SK-N-SH treated with all-trans-retinoic acid at 6 μM for 48 hours (cell line): ENCODE results near the gene FTSJ1.

Experiments used
- ATAC-seq: fragments of 200-7000 bp; cut with Tn5 transposase; 3 replicates; pipeline ENCODE4 v1.9.1; 2020; ENCODE audit warnings: mild to moderate bottlenecking, moderate library complexity
- ARNTL ChIP-seq: fragments of 450-650 bp; formaldehyde crosslinking; IDR thresholded peaks from 2 replicates; pipeline ENCODE4 v1.5.0; 2020; ENCODE audit warnings: low read depth, mild to moderate bottlenecking, moderate library complexity, borderline replicate concordance
- BACH2 ChIP-seq: fragments of 250-450 bp; sonication (Bioruptor Pico); IDR thresholded peaks from 2 replicates; pipeline ENCODE4 v1.9.0; 2021; ENCODE audit warnings: mild to moderate bottlenecking, borderline replicate concordance
- CSRNP3 ChIP-seq: fragments of 250-450 bp; sonication (Bioruptor Pico); IDR thresholded peaks from 2 replicates; pipeline ENCODE4 v1.5.1; 2021; ENCODE audit warnings: mild to moderate bottlenecking, moderate library complexity
- ESRRG ChIP-seq: fragments of 250-450 bp; sonication (Bioruptor Pico); IDR thresholded peaks from 2 replicates; pipeline ENCODE4 v1.6.1; 2021; ENCODE audit warnings: mild to moderate bottlenecking
- GLIS3 ChIP-seq: fragments of 250-450 bp; sonication (Bioruptor Pico); IDR thresholded peaks from 2 replicates; pipeline ENCODE4 v1.5.0; 2020; ENCODE audit warnings: mild to moderate bottlenecking, moderate library complexity
- ISL1 ChIP-seq: fragments of 250-450 bp; sonication (Bioruptor Pico); IDR thresholded peaks from 2 replicates; pipeline ENCODE4 v2.1.2; 2022; ENCODE audit warnings: mild to moderate bottlenecking, moderate library complexity
- OSR1 ChIP-seq: fragments of 250-450 bp; sonication (Bioruptor Pico); IDR thresholded peaks from 2 replicates; pipeline ENCODE4 v1.8.0; 2022; ENCODE audit warnings: moderate library complexity, mild to moderate bottlenecking, inconsistent platforms
- PATZ1 ChIP-seq: fragments of 250-450 bp; sonication (Bioruptor Pico); IDR thresholded peaks from 2 replicates; pipeline ENCODE4 v1.8.0; 2020; ENCODE audit warnings: mild to moderate bottlenecking, moderate library complexity, borderline replicate concordance
- PPARA ChIP-seq: fragments of 250-450 bp; sonication (Bioruptor Pico); IDR thresholded peaks from 2 replicates; pipeline ENCODE4 v1.5.0; 2020; ENCODE audit warnings: mild to moderate bottlenecking, borderline replicate concordance
- SNAI2 ChIP-seq: fragments of 250-450 bp; sonication (Bioruptor Pico); IDR thresholded peaks from 2 replicates; pipeline ENCODE4 v1.5.0; 2020; ENCODE audit warnings: mild to moderate bottlenecking, moderate library complexity
- TCF4 ChIP-seq: fragments of 250-450 bp; sonication (Bioruptor Pico); IDR thresholded peaks from 2 replicates; pipeline ENCODE4 v1.8.0; 2021; ENCODE audit warnings: mild to moderate bottlenecking, moderate library complexity, borderline replicate concordance
- TOX ChIP-seq: fragments of 250-450 bp; sonication (Bioruptor Pico); IDR thresholded peaks from 2 replicates; pipeline ENCODE4 v1.8.0; 2021; ENCODE audit warnings: mild to moderate bottlenecking, moderate library complexity, borderline replicate concordance
- TSHZ2 ChIP-seq: fragments of 250-450 bp; sonication (Bioruptor Pico); IDR thresholded peaks from 2 replicates; pipeline ENCODE4 v1.5.0; 2020; ENCODE audit warnings: mild to moderate bottlenecking, moderate library complexity
- ZC3H10 ChIP-seq: fragments of 250-450 bp; sonication (Bioruptor Pico); IDR thresholded peaks from 2 replicates; pipeline ENCODE4 v1.5.1; 2021; ENCODE audit warnings: mild to moderate bottlenecking, moderate library complexity
- ZFP3 ChIP-seq: fragments of 250-450 bp; sonication (Bioruptor Pico); IDR thresholded peaks from 2 replicates; pipeline ENCODE4 v1.5.0; 2020; ENCODE audit warnings: mild to moderate bottlenecking, moderate library complexity
- ZFP30 ChIP-seq: fragments of 450-650 bp; formaldehyde crosslinking; IDR thresholded peaks from 2 replicates; pipeline ENCODE4 v1.5.0; 2022; ENCODE audit warnings: mild to moderate bottlenecking, moderate library complexity
- ZNF565 ChIP-seq: fragments of 450-650 bp; formaldehyde crosslinking; conservative IDR thresholded peaks from 2 replicates; pipeline ENCODE4 v1.5.0; 2020; ENCODE audit warnings: low read depth, mild to moderate bottlenecking, moderate library complexity
- TF ChIP-seq, protein P1 (sequence below): fragments of 250-450 bp; sonication (Bioruptor Pico); IDR thresholded peaks from 2 replicates; pipeline ENCODE4 v1.8.0; 2021; ENCODE audit warnings: low read depth, mild to moderate bottlenecking, moderate library complexity, borderline replicate concordance
- TF ChIP-seq, protein P2 (sequence below): fragments of 250-450 bp; sonication (Bioruptor Pico); IDR thresholded peaks from 2 replicates; pipeline ENCODE4 v1.5.1; 2020; ENCODE audit warnings: low read depth, mild to moderate bottlenecking, moderate library complexity

The FTSJ1 gene

DNA sequence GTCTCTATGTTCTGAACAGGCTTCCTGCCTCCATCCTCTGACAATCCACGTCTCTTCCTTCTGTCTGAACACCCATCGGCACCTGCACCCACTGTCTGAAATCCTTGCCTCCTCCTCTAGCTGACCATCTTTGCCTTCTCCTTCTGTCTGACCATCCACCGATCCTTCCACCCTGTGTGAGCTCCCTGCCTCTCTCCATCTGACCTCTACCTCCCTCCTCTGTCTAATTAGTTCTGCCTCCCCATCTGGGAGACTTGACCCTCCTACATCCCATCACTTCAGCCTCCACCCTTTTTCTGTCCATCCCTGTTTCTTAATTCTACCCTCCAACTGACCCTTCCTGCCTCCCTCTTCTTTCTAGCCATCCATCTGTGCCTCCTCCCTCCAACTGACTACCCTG lies 16.0 kb upstream of the FTSJ1 start:
- no peak for TF ChIP-seq PATZ1 (CRISPR knock-in tag)
- TF ChIP-seq ARNTL: no peak
- TF ChIP-seq TSHZ2 (CRISPR knock-in tag): no peak
- TF ChIP-seq, protein P1, sequence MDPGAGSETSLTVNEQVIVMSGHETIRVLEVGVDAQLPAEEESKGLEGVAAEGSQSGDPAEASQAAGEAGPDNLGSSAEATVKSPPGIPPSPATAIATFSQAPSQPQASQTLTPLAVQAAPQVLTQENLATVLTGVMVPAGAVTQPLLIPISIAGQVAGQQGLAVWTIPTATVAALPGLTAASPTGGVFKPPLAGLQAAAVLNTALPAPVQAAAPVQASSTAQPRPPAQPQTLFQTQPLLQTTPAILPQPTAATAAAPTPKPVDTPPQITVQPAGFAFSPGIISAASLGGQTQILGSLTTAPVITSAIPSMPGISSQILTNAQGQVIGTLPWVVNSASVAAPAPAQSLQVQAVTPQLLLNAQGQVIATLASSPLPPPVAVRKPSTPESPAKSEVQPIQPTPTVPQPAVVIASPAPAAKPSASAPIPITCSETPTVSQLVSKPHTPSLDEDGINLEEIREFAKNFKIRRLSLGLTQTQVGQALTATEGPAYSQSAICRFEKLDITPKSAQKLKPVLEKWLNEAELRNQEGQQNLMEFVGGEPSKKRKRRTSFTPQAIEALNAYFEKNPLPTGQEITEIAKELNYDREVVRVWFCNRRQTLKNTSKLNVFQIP (CRISPR knock-in tag): no peak
- no peak for TF ChIP-seq ESRRG (CRISPR knock-in tag)
- no peak for TF ChIP-seq GLIS3 (CRISPR knock-in tag)
- no peak for TF ChIP-seq TOX (CRISPR knock-in tag)
- no peak for TF ChIP-seq BACH2 (CRISPR knock-in tag)
- no peak for TF ChIP-seq ISL1 (CRISPR knock-in tag)
- no peak for ATAC-seq

DNA sequence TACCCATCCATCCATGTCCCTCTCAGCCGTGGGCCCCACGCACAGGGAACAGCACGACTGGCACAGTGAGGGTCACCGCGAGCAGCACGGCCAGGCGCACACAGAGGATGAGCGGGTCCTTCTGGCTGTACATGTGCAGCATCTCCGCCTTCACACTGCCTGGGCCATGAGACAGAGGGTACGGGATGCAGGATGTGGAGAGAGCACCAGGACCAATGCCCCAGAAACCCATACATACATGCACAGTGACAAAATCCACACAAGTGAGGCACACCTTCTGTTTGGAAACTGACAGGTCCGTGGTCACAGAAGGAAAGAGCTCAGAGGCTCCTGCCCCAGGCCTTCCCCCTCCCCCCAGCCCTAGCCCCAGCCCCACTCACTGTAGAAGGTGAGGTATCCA lies 15.4 kb upstream of the FTSJ1 start:
- ATAC-seq: no peak
- TF ChIP-seq ARNTL: no peak
- TF ChIP-seq, protein P1 (CRISPR knock-in tag): no peak
- TF ChIP-seq CSRNP3 (CRISPR knock-in tag): no peak
- no peak for TF ChIP-seq TOX (CRISPR knock-in tag)
- no peak for TF ChIP-seq ESRRG (CRISPR knock-in tag)
- no peak for TF ChIP-seq PPARA (CRISPR knock-in tag)
- TF ChIP-seq PATZ1 (CRISPR knock-in tag): no peak
- no peak for TF ChIP-seq BACH2 (CRISPR knock-in tag)
- no peak for TF ChIP-seq ZC3H10 (CRISPR knock-in tag)
- TF ChIP-seq ZFP30 (CRISPR knock-in tag): no peak
- TF ChIP-seq OSR1 (CRISPR knock-in tag): no peak
- no peak for TF ChIP-seq TSHZ2 (CRISPR knock-in tag)
- TF ChIP-seq, protein P2, sequence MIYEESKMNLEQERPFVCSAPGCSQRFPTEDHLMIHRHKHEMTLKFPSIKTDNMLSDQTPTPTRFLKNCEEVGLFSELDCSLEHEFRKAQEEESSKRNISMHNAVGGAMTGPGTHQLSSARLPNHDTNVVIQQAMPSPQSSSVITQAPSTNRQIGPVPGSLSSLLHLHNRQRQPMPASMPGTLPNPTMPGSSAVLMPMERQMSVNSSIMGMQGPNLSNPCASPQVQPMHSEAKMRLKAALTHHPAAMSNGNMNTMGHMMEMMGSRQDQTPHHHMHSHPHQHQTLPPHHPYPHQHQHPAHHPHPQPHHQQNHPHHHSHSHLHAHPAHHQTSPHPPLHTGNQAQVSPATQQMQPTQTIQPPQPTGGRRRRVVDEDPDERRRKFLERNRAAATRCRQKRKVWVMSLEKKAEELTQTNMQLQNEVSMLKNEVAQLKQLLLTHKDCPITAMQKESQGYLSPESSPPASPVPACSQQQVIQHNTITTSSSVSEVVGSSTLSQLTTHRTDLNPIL (CRISPR knock-in tag): no peak
- no peak for TF ChIP-seq ZNF565 (CRISPR knock-in tag)
- TF ChIP-seq GLIS3 (CRISPR knock-in tag): no peak
- TF ChIP-seq TCF4: no peak
- no peak for TF ChIP-seq SNAI2
- no peak for TF ChIP-seq ZFP3 (CRISPR knock-in tag)
